Measurements from ENCODE around the gene TBL1X. TPM values are rescaled to one million over a fixed set of nuclear protein-coding genes. Genes with fewer than 3 reads are reported as not detected.
A peak's percentile ranks its signal among the peaks of the same experiment; 100 is the strongest.

The TBL1X gene
- polyA plus RNA-seq, 4 donors: 0.89 to 9.6 (median 3.9) TPM

DNA sequence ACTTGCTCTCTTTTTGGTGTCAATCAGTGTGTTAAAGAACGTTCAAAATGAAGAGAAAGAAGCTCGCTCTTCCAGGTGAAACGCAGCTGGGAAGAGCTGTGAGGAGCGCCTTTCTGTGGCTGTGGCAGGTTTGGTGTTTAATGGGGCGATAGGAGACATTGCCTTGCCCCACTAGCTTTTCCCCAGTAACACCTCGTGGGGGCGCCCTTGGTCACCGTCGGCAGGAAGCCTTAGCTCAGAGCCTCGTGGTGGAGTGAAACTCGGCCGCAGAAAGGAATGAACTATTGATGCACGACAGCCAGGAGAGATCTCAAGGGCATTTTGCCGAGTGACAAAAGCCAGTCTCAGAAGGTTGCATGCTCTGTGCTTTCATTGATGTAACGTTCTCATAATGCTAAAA lies 235.7 kb downstream of the TBL1X start:
- Histone ChIP-seq H3K9me3 (ENCODE audit: control insufficient read depth in 2 of 2, insufficient read depth in 1 of 2, low read depth in 1 of 2, low read length in 1 of 2) (peaks cover 0 to 11% of the 10 kb centered on the region in 2 donors), H3K27me3 (ENCODE audit: control insufficient read depth in 3 of 3, insufficient read depth in 3 of 3, low read length in 3 of 3) (no peaks in the 10 kb centered on the region), H3K27ac (ENCODE audit: low read depth in 1 of 3, low read length in 2 of 3) (no peak overlapping the region), H3K4me1 (ENCODE audit: control insufficient read depth in 3 of 3, insufficient read depth in 2 of 3, low read depth in 1 of 3, low read length in 2 of 3) (no peaks in the 10 kb centered on the region), H3K36me3 (ENCODE audit: control insufficient read depth in 3 of 3, insufficient read depth in 2 of 3, low read depth in 1 of 3, low read length in 3 of 3) (peaks cover 0 to 32% (median 2%) of the 10 kb centered on the region in 3 donors), H3K4me3 (ENCODE audit: low read depth in 1 of 3, low read length in 3 of 3) (no peak overlapping the region)
- no peak for DNase-seq
- no peak for FAIRE-seq
- 86 to 92% (median 87%) methylated on average over 15 of the region's 15 CpGs for WGBS, 3 donors

GRCh38 chrX:9701790-9702189 lies 236.9 kb downstream of the TBL1X start:
- Histone ChIP-seq H3K4me1 (ENCODE audit: control insufficient read depth in 3 of 3, insufficient read depth in 2 of 3, low read depth in 1 of 3, low read length in 2 of 3) (no peaks in the 10 kb centered on the region), H3K9me3 (ENCODE audit: control insufficient read depth in 2 of 2, insufficient read depth in 1 of 2, low read depth in 1 of 2, low read length in 1 of 2) (peaks cover 0 to 11% of the 10 kb centered on the region in 2 donors), H3K36me3 (ENCODE audit: control insufficient read depth in 3 of 3, insufficient read depth in 2 of 3, low read depth in 1 of 3, low read length in 3 of 3) (peaks cover 0 to 35% (median 2%) of the 10 kb centered on the region in 3 donors), H3K27ac (ENCODE audit: low read depth in 1 of 3, low read length in 2 of 3) (no peak overlapping the region), H3K27me3 (ENCODE audit: control insufficient read depth in 3 of 3, insufficient read depth in 3 of 3, low read length in 3 of 3) (no peaks in the 10 kb centered on the region), H3K4me3 (ENCODE audit: low read depth in 1 of 3, low read length in 3 of 3) (no peak overlapping the region)
- WGBS, 3 donors: 96 to 97% (median 97%) methylated on average over 12 of the region's 12 CpGs
- FAIRE-seq: no peak
- DNase-seq: no peak

- H3K4me3 ChIP-seq (ENCODE audit: low read depth in 1 of 3, low read length in 3 of 3): no peak overlapping the region
- no peaks in the 10 kb centered on the region for H3K4me1 ChIP-seq (ENCODE audit: control insufficient read depth in 3 of 3, insufficient read depth in 2 of 3, low read depth in 1 of 3, low read length in 2 of 3)
- no peak for DNase-seq
- 91 to 96% (median 94%) methylated on average over 12 to 14 of the region's 14 CpGs for WGBS, 3 donors
- FAIRE-seq: no peak
- H3K9me3 ChIP-seq (ENCODE audit: control insufficient read depth in 2 of 2, insufficient read depth in 1 of 2, low read depth in 1 of 2, low read length in 1 of 2): peaks cover 0 to 11% of the 10 kb centered on the region in 2 donors
- peaks cover 0 to 27% (median 2%) of the 10 kb centered on the region in 3 donors for H3K36me3 ChIP-seq (ENCODE audit: control insufficient read depth in 3 of 3, insufficient read depth in 2 of 3, low read depth in 1 of 3, low read length in 3 of 3)
- H3K27ac ChIP-seq (ENCODE audit: low read depth in 1 of 3, low read length in 2 of 3): no peak overlapping the region
- no peaks in the 10 kb centered on the region for H3K27me3 ChIP-seq (ENCODE audit: control insufficient read depth in 3 of 3, insufficient read depth in 3 of 3, low read length in 3 of 3)
Measured at GRCh38 chrX:9703406-9703805, 238.5 kb downstream of the TBL1X start.

DNA sequence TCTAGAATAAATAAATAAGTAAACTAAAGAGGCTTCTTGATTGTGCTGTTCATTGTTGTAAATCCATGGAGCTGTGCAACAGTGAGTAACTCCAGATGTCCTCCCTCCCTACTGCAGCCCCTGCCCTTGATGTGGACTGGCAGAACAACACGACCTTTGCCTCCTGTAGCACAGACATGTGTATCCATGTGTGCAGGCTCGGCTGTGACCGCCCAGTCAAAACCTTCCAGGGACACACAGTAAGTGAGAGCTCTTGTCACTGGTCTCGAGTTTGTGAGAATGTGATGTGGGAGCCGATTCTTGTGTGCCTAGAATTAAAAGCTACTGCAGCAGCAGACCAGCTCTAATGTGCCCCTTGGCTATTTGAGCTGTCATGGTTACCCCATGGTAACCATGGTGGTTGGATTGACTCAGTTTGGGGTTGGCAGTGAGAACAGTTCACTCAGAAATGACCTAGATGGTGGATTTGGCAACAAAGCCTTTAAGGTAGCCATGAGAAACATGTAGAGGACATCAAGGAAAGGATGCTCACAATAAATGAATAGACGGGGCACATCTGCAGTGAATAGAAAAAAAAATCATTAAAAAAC lies 240.1 kb downstream of the TBL1X start:
- WGBS, 3 donors: 84 to 94% (median 93%) methylated on average over 5 to 6 of the region's 6 CpGs
- no peak overlapping the region for H3K4me3 ChIP-seq (ENCODE audit: low read depth in 1 of 3, low read length in 3 of 3)
- no peak overlapping the region for H3K27ac ChIP-seq (ENCODE audit: low read depth in 1 of 3, low read length in 2 of 3)
- FAIRE-seq (no peak), DNase-seq (no peak)
- H3K27me3 ChIP-seq (ENCODE audit: control insufficient read depth in 3 of 3, insufficient read depth in 3 of 3, low read length in 3 of 3): no peaks in the 10 kb centered on the region
- H3K9me3 ChIP-seq (ENCODE audit: control insufficient read depth in 2 of 2, insufficient read depth in 1 of 2, low read depth in 1 of 2, low read length in 1 of 2): peaks cover 0 to 11% of the 10 kb centered on the region in 2 donors
- peaks cover 0 to 28% (median 2%) of the 10 kb centered on the region in 3 donors for H3K36me3 ChIP-seq (ENCODE audit: control insufficient read depth in 3 of 3, insufficient read depth in 2 of 3, low read depth in 1 of 3, low read length in 3 of 3)
- no peaks in the 10 kb centered on the region for H3K4me1 ChIP-seq (ENCODE audit: control insufficient read depth in 3 of 3, insufficient read depth in 2 of 3, low read depth in 1 of 3, low read length in 2 of 3)

DNA sequence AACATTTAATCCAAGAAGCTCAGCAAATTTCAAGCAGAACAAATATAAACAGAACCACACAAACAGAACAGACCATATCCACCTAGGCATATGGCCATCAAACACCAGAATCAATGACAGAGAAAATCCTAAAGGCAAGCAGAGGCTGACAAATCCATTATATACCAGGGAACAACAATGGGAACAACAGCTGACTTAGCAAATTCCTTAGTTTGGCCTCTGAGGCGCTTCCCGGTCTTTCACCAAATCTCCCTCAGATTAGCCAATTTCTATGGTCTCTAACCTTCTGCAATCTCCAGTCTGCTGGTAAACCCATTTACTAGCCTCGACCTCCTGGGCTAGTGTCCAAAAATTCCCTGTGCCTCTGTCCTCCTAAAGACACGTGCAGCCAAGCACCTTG lies 241.6 kb downstream of the TBL1X start:
- H3K36me3 ChIP-seq (ENCODE audit: control insufficient read depth in 3 of 3, insufficient read depth in 2 of 3, low read depth in 1 of 3, low read length in 3 of 3): peaks cover 0 to 19% (median 0%) of the 10 kb centered on the region in 3 donors
- FAIRE-seq (no peak), DNase-seq (no peak)
- peaks cover 0 to 11% of the 10 kb centered on the region in 2 donors for H3K9me3 ChIP-seq (ENCODE audit: control insufficient read depth in 2 of 2, insufficient read depth in 1 of 2, low read depth in 1 of 2, low read length in 1 of 2)
- WGBS, 3 donors: 64 to 82% (median 79%) methylated on average over 4 of the region's 4 CpGs
- H3K27me3 ChIP-seq (ENCODE audit: control insufficient read depth in 3 of 3, insufficient read depth in 3 of 3, low read length in 3 of 3): no peaks in the 10 kb centered on the region
- H3K27ac ChIP-seq (ENCODE audit: low read depth in 1 of 3, low read length in 2 of 3): no peak overlapping the region
- no peaks in the 10 kb centered on the region for H3K4me1 ChIP-seq (ENCODE audit: control insufficient read depth in 3 of 3, insufficient read depth in 2 of 3, low read depth in 1 of 3, low read length in 2 of 3)
- no peak overlapping the region for H3K4me3 ChIP-seq (ENCODE audit: low read depth in 1 of 3, low read length in 3 of 3)

GRCh38 chrX:9707306-9708033 lies 242.6 kb downstream of the TBL1X start:
- 78 to 87% (median 81%) methylated on average over 13 of the region's 13 CpGs for WGBS, 3 donors
- Histone ChIP-seq H3K4me3 (ENCODE audit: low read depth in 1 of 3, low read length in 3 of 3) (no peak overlapping the region), H3K9me3 (ENCODE audit: control insufficient read depth in 2 of 2, insufficient read depth in 1 of 2, low read depth in 1 of 2, low read length in 1 of 2) (peaks cover 0 to 11% of the 10 kb centered on the region in 2 donors), H3K36me3 (ENCODE audit: control insufficient read depth in 3 of 3, insufficient read depth in 2 of 3, low read depth in 1 of 3, low read length in 3 of 3) (peaks cover 0 to 26% (median 0%) of the 10 kb centered on the region in 3 donors), H3K27me3 (ENCODE audit: control insufficient read depth in 3 of 3, insufficient read depth in 3 of 3, low read length in 3 of 3) (no peaks in the 10 kb centered on the region), H3K27ac (ENCODE audit: low read depth in 1 of 3, low read length in 2 of 3) (no peak overlapping the region), H3K4me1 (ENCODE audit: control insufficient read depth in 3 of 3, insufficient read depth in 2 of 3, low read depth in 1 of 3, low read length in 2 of 3) (no peaks in the 10 kb centered on the region)
- no peak for FAIRE-seq
- DNase-seq: no peak

DNA sequence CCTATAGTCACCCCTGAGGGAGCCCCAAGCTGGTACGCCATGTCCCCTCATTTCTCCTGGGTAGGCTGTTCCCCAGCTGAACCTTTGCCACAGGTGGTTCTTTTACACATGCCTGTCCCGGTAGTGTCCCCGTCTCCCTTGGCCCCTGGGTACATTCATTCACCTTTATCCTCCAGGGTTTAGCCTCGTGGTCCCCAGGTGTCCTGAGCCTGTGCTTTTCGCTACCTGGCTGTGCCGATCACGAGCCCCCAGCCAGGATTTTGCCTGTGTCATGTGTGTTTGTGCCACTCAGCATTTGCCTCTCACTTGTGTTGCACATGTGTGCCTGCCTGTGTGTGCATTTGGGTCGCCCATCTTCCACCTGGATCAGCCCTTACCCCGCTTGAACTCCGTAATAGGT lies 243.2 kb downstream of the TBL1X start:
- Histone ChIP-seq H3K27me3 (ENCODE audit: control insufficient read depth in 3 of 3, insufficient read depth in 3 of 3, low read length in 3 of 3) (no peaks in the 10 kb centered on the region), H3K4me1 (ENCODE audit: control insufficient read depth in 3 of 3, insufficient read depth in 2 of 3, low read depth in 1 of 3, low read length in 2 of 3) (no peaks in the 10 kb centered on the region), H3K9me3 (ENCODE audit: control insufficient read depth in 2 of 2, insufficient read depth in 1 of 2, low read depth in 1 of 2, low read length in 1 of 2) (peaks cover 0 to 11% of the 10 kb centered on the region in 2 donors), H3K4me3 (ENCODE audit: low read depth in 1 of 3, low read length in 3 of 3) (no peak overlapping the region), H3K27ac (ENCODE audit: low read depth in 1 of 3, low read length in 2 of 3) (no peak overlapping the region), H3K36me3 (ENCODE audit: control insufficient read depth in 3 of 3, insufficient read depth in 2 of 3, low read depth in 1 of 3, low read length in 3 of 3) (peaks cover 0 to 28% (median 0%) of the 10 kb centered on the region in 3 donors)
- FAIRE-seq: no peak
- WGBS, 3 donors: 65 to 82% (median 76%) methylated on average over 8 to 10 of the region's 10 CpGs
- no peak for DNase-seq

- peaks cover 0 to 29% (median 0%) of the 10 kb centered on the region in 3 donors for H3K36me3 ChIP-seq (ENCODE audit: control insufficient read depth in 3 of 3, insufficient read depth in 2 of 3, low read depth in 1 of 3, low read length in 3 of 3)
- 30 to 32% (median 32%) methylated on average over 17 of the region's 17 CpGs for WGBS, 3 donors
- H3K27me3 ChIP-seq (ENCODE audit: control insufficient read depth in 3 of 3, insufficient read depth in 3 of 3, low read length in 3 of 3): no peaks in the 10 kb centered on the region
- FAIRE-seq: no peak
- no peak overlapping the region for H3K4me3 ChIP-seq (ENCODE audit: low read depth in 1 of 3, low read length in 3 of 3)
- H3K4me1 ChIP-seq (ENCODE audit: control insufficient read depth in 3 of 3, insufficient read depth in 2 of 3, low read depth in 1 of 3, low read length in 2 of 3): no peaks in the 10 kb centered on the region
- H3K27ac ChIP-seq (ENCODE audit: low read depth in 1 of 3, low read length in 2 of 3): no peak overlapping the region
- DNase-seq: peak; percentile 55 to 69
- H3K9me3 ChIP-seq (ENCODE audit: control insufficient read depth in 2 of 2, insufficient read depth in 1 of 2, low read depth in 1 of 2, low read length in 1 of 2): peaks cover 0 to 11% of the 10 kb centered on the region in 2 donors
Measured at GRCh38 chrX:9708923-9709553, 244.2 kb downstream of the TBL1X start.
